NCI-H146 treated with DMSO at 0.1 percent for 48 hours (cell line): Measurements from ENCODE around the gene ALDH3A1.

ENCODE experiments used
- DNase-seq: peaks from one replicate; lab custom pipeline; 2025; ENCODE audit not compliant: unreplicated experiment; lab: John Stamatoyannopoulos, UW

ALDH3A1 gene

GRCh38 chr17:19720210-19720475 lies 28.0 kb downstream of the ALDH3A1 start:
- DNase-seq = no peak

GRCh38 chr17:19719355-19720209 lies 28.5 kb downstream of the ALDH3A1 start:
- DNase-seq = no peak

GRCh38 chr17:19718613-19719354 lies 29.3 kb downstream of the ALDH3A1 start:
- no peak for DNase-seq

GRCh38 chr17:19718041-19718612 lies 30.0 kb downstream of the ALDH3A1 start:
- DNase-seq = no peak

- no peak for DNase-seq
These were observed 30.6 kb downstream of the ALDH3A1 start for GRCh38 chr17:19717411-19717908.

- no peak for DNase-seq
These were observed 31.1 kb downstream of the ALDH3A1 start for GRCh38 chr17:19717031-19717360.

- no peak for DNase-seq
These were observed 31.7 kb downstream of the ALDH3A1 start, which contains the start of gene SLC47A2 for GRCh38 chr17:19716108-19717030. Gene SLC47A2, minus strand, starts transcription at chr17:19716584. Its CDS starts 29 bp downstream, at chr17:19716555.

GRCh38 chr17:19714542-19715411 lies 33.3 kb downstream of the ALDH3A1 start:
- no peak for DNase-seq

GRCh38 chr17:19713901-19714361 lies 34.2 kb downstream of the ALDH3A1 start:
- DNase-seq = no peak

GRCh38 chr17:19713462-19713861 lies 34.6 kb downstream of the ALDH3A1 start:
- no peak for DNase-seq

GRCh38 chr17:19712436-19713004 lies 35.6 kb downstream of the ALDH3A1 start:
- no peak for DNase-seq

- DNase-seq = no peak
These were observed 38.3 kb downstream of the ALDH3A1 start for GRCh38 chr17:19709841-19710240.

- no peak for DNase-seq
These were observed 39.5 kb downstream of the ALDH3A1 start for GRCh38 chr17:19708431-19709175.

- DNase-seq = no peak
These were observed 40.3 kb downstream of the ALDH3A1 start for GRCh38 chr17:19707728-19708221.

GRCh38 chr17:19706791-19707727 lies 41.0 kb downstream of the ALDH3A1 start:
- DNase-seq = no peak

- DNase-seq = no peak
These were observed 42.0 kb downstream of the ALDH3A1 start for GRCh38 chr17:19705771-19706770.
